Measurements from ENCODE around the gene FMNL2. TPM values are rescaled to one million over a fixed set of nuclear protein-coding genes. Genes with fewer than 3 reads are reported as not detected.
"Not testable (repeated sequence)": the region's sequence is repeated elsewhere in the genome, so short reads cannot be mapped to it uniquely, and the experiment has no call there.

FMNL2 gene
- total RNA-seq, 4 donors from 2014 or later, result 34.6 to 62.1 (median 51.3) TPM

GRCh38 chr2:152385650-152386049 lies 50.7 kb downstream of the FMNL2 start:
- no peak for ATAC-seq (ENCODE audit: low FRiP score)
- no peak for DNase-seq (ENCODE audit: low spot score)
- no peak for TF ChIP-seq CTCF (IDR thresholded peaks at IDR 0.05)

- no peak for TF ChIP-seq CTCF (IDR thresholded peaks at IDR 0.05)
- DNase-seq (ENCODE audit: low spot score) (no peak), ATAC-seq (ENCODE audit: low FRiP score) (no peak)
Measured at GRCh38 chr2:152386266-152386665, 51.3 kb downstream of the FMNL2 start.

GRCh38 chr2:152387041-152387440 lies 52.1 kb downstream of the FMNL2 start:
- no peak for TF ChIP-seq CTCF (IDR thresholded peaks at IDR 0.05)
- ATAC-seq (ENCODE audit: low FRiP score) (no peak), DNase-seq (ENCODE audit: low spot score) (no peak)

- ATAC-seq (ENCODE audit: low FRiP score), result not testable (repeated sequence)
Measured at GRCh38 chr2:152388269-152388668, 53.3 kb downstream of the FMNL2 start.

GRCh38 chr2:152389483-152389882 lies 54.5 kb downstream of the FMNL2 start:
- no peak for ATAC-seq (ENCODE audit: low FRiP score)
- TF ChIP-seq CTCF (IDR thresholded peaks at IDR 0.05), result no peak
- no peak for DNase-seq (ENCODE audit: low spot score)

More at GRCh38 chr2:152388269-152388668, 53.3 kb downstream of the FMNL2 start:
- DNase-seq (ENCODE audit: low spot score), result not testable (repeated sequence)

- no peak for TF ChIP-seq CTCF (IDR thresholded peaks at IDR 0.05)
- ATAC-seq (ENCODE audit: low FRiP score) (no peak), DNase-seq (ENCODE audit: low spot score) (no peak)
Measured at GRCh38 chr2:152390837-152391236, 55.9 kb downstream of the FMNL2 start.

GRCh38 chr2:152391318-152391717 lies 56.3 kb downstream of the FMNL2 start:
- TF ChIP-seq CTCF (IDR thresholded peaks at IDR 0.05), result no peak
- no peak for DNase-seq (ENCODE audit: low spot score)
- no peak for ATAC-seq (ENCODE audit: low FRiP score)

- no peak for ATAC-seq (ENCODE audit: low FRiP score)
- no peak for TF ChIP-seq CTCF (IDR thresholded peaks at IDR 0.05)
- DNase-seq (ENCODE audit: low spot score), result no peak
Measured at GRCh38 chr2:152393377-152393776, 58.4 kb downstream of the FMNL2 start.

Measured in omental fat pad (tissue), 4 donors.